HG02870 (cell line): Measurements from ENCODE around the gene ANAPC5.
"Not testable (repeated sequence)": the region's sequence is repeated elsewhere in the genome, so short reads cannot be mapped to it uniquely, and the experiment has no call there.

ENCODE experiments used
- ATAC-seq: cut with Tn5 transposase; IDR thresholded peaks from one replicate; pipeline ENCODE4 v1.9.1; 2021; ENCODE audit warnings: mild to moderate bottlenecking, moderate library complexity; ENCODE audit not compliant: unreplicated experiment

Gene ANAPC5

DNA sequence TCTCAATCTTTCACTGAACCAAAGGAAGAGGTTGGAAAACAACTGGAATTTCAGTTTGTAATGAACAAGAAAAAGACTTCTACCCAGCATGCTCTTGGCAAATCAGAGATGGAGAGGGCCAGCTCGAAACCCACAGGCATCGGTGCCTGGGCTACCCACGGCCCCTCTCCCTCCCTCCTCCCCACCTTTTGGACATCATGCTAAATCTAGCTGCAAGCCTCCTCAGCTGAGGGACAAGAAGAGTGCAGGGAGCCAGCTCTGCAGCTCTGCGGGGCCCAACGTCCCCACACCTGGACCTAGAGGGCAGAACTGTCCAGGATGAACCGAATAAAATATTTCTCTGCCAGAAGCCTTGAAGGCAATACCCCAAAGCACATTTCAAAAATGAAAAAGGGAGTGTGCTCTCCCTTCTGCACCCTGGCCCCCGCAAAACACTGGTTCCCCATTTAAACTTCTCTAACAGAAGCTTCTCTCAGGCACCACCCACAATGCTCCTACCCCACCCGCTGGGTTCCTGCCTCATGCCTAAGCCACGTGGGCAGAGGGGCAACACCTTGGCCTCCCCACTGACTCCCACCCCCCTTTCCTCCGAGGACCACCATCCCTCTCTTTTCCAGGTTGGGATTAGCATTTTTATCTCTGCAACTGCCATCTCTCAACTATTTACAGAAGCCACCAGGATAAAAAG lies 63.9 kb downstream of the ANAPC5 start:
- no peak for ATAC-seq

DNA sequence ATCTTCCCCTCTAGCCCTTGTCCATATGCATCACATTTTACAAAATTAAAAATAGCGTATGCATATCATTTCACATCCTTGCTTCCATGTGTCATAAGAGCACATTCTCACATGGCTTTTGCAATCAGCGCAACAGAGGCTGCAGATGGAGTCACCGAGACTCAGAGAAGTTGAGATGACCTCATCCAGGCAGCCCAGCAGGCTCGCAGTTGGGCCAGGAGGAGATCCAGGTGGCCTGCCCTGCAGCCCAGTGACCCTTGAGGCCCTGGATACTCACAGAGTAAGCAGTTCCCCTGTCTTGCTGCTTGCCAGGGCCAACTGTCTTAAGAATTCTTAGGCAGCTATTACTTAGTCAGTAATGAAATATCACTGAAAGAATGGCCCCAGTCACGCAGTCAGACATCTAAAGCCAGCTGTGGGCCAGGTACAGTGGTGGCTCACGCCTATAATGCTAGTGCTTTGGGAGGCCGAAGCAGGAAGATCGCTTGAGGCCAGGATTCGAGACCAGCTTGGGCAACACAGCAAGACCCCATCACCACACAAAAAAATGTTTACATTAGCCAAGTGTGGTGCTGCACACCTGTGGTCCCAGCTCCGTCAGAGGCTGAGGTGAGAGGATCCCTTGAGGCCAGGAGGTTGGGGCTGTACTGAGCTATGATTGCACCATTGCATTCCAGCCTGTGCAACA lies 64.8 kb downstream of the ANAPC5 start:
- no peak for ATAC-seq

- no peak for ATAC-seq
Observed at GRCh38 chr12:121285856-121286255, 66.4 kb downstream of the ANAPC5 start.

GRCh38 chr12:121284551-121285390 lies 67.4 kb downstream of the ANAPC5 start:
- ATAC-seq = no peak

GRCh38 chr12:121283841-121284240 lies 68.4 kb downstream of the ANAPC5 start:
- no peak for ATAC-seq

- ATAC-seq = no peak
Observed at GRCh38 chr12:121283388-121283787, 68.8 kb downstream of the ANAPC5 start.

GRCh38 chr12:121282910-121283309 lies 69.3 kb downstream of the ANAPC5 start:
- ATAC-seq = not testable (repeated sequence)

- no peak for ATAC-seq
Observed at GRCh38 chr12:121282072-121282742, 70.0 kb downstream of the ANAPC5 start.

DNA sequence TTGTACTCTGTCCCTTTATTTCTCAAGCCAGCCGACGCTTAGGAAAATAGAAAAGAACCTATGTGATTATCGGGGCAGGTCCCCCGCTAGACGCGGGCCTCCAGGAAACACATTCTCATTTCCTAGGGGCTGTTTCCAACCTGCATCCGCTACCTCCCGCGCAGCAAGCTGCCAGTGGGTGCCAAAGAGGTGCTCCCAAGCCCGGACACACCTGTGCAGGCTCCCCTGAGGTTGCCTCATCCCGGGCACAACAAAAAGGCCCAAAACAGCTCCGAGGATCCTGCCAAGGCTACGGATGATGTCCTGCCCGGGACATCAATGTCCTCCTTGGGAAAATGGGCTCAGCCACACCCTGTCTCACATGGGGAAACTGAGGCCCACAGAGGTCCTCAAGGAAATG lies 71.1 kb downstream of the ANAPC5 start:
- ATAC-seq = not testable (repeated sequence)

GRCh38 chr12:121280531-121280930 lies 71.7 kb downstream of the ANAPC5 start:
- ATAC-seq = not testable (repeated sequence)

GRCh38 chr12:121279507-121279915 lies 72.7 kb downstream of the ANAPC5 start:
- no peak for ATAC-seq

DNA sequence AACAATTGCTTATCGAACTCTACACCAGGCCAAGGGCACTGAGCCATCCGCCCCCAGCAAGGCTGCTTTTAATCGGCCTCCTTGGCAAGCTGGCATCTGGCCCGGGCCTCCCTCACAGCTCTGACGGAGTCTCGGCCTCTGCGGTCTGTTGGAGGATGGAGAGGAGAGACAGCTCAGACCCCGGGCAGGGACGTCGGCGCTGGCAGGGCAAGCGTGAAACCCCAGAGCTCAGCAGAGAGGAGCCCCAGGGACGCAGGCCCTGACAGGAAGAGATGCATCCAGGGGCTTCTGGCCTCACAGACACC lies 73.2 kb downstream of the ANAPC5 start:
- ATAC-seq = no peak

GRCh38 chr12:121278169-121279070 lies 73.8 kb downstream of the ANAPC5 start:
- ATAC-seq = no peak

GRCh38 chr12:121277374-121277759 lies 74.8 kb downstream of the ANAPC5 start:
- no peak for ATAC-seq

DNA sequence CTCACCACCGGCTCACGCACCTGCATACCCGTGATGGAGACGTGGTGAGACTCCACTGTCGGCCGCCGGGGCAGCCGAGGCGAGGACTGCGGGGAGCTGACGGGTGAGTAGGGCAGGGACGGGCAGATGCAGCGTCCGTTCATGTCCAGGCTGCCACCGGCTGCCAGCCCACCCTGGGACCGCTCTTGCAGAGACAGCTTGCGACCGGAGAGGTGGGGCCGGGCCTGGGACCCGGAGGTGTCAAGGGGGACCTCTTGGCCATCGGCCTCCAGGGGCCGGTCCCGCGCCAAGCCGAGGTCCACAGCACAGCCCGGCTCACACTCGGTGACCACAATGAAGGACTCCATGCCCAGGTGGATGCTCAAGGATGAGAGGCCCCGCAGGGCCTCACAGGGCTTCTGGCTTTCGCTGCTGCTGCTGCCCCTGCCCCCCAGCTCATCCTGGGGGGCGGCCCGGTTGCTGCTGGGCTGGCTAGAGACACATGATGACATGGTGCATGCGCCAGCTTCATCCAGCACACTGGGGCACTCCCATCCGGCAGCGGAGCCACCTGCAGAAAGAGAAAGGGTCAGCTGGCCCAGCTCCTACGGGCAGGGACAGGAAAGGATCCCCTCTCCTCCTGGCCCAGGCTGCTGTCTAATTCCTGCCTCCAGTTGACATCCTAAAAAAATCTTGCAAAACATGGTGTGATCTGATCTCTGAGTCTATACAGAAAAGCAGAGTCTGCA lies 78.0 kb downstream of the ANAPC5 start:
- ATAC-seq = no peak

GRCh38 chr12:121273364-121273896 lies 78.8 kb downstream of the ANAPC5 start:
- no peak for ATAC-seq

GRCh38 chr12:121267822-121268221 lies 84.4 kb downstream of the ANAPC5 start:
- no peak for ATAC-seq

DNA sequence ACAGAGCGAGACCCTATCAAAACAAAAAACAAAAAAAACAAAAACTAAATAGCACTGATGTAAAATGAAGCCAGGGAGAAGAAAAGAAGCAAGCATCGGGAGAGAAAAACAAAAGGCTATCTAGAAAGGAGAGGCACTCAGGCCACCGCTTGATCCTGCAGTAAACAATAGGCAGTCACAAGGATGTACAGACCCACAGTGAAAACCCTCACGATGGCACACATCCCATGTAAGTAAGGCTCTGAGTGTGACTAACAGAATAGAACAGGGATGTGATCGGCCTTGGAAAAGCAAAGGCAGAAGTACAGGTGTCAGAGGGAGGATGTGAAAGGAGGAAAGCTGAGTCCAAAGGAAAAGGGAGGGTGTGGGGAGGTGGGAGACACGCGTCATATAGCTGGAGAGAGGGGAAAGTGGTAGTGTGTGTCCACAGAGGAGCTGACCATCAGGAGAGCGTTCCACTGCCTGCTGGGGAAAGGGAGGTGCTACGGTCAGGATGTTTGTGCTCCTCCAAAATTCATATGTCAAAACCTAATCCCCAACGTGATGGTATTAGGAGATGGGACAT lies 87.2 kb downstream of the ANAPC5 start:
- no peak for ATAC-seq

DNA sequence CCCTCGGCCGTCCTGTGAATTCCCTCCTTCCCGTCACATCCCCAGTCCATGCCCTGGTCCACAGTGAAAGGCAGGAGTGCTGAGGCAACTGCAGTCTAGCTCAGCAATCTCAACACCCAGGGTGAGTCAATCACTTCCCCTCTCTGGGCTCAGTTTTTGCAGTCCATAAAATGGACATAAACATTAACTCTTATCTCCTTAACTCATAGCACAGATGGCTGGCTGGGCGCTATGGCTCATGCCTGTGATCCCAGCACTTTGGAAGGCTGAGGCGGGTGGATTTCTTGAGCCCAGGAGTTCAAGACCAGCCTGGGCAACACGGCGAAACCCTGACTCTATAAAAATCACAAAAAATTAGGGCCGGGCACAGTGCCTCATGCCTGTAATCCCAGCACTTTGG lies 88.1 kb downstream of the ANAPC5 start:
- ATAC-seq = no peak
